HepG2 (cell line): ENCODE data around the gene ZNF48. TPM values are rescaled to one million over a fixed set of nuclear protein-coding genes. Genes with fewer than 3 reads are reported as not detected.

Experiments
- EEA1 ChIP-seq: sonication (generic); formaldehyde crosslinking; IDR thresholded peaks from 2 replicates; pipeline ENCODE4 v1.5.1; 2020; ENCODE audit warnings: mild to moderate bottlenecking, missing genetic modification reagents, borderline replicate concordance
- FOXO1 ChIP-seq: sonication (generic); formaldehyde crosslinking; IDR thresholded peaks from 2 replicates; pipeline ENCODE4 v1.4.0; 2020; ENCODE audit warnings: missing genetic modification reagents
- FUBP1 ChIP-seq: sonication (generic); formaldehyde crosslinking; IDR thresholded peaks from 2 replicates; pipeline ENCODE4 v1.5.1; 2020; ENCODE audit warnings: missing genetic modification reagents, mild to moderate bottlenecking, borderline replicate concordance
- GPBP1L1 ChIP-seq: sonication (generic); formaldehyde crosslinking; IDR thresholded peaks from 2 replicates; pipeline ENCODE4 v1.5.0; 2020; ENCODE audit warnings: mild to moderate bottlenecking, missing genetic modification reagents
- MAX ChIP-seq: IDR thresholded peaks from 2 replicates; pipeline ENCODE4 v1.6.1; 2012; ENCODE audit warnings: inconsistent platforms
- MLX ChIP-seq: IDR thresholded peaks from 2 replicates; pipeline ENCODE4 v1.6.1; 2016
- SMAD9 ChIP-seq: sonication (generic); formaldehyde crosslinking; IDR thresholded peaks from 2 replicates; pipeline ENCODE4 v1.5.1; 2020; ENCODE audit warnings: mild to moderate bottlenecking, missing genetic modification reagents
- SNAPC4 ChIP-seq: sonication (generic); formaldehyde crosslinking; IDR thresholded peaks from 2 replicates; pipeline ENCODE4 v1.4.0; 2020; ENCODE audit warnings: mild to moderate bottlenecking, missing genetic modification reagents
- SPEN ChIP-seq: sonication (generic); formaldehyde crosslinking; IDR thresholded peaks from 2 replicates; pipeline ENCODE4 v1.5.1; 2020; ENCODE audit warnings: low read depth, mild to moderate bottlenecking, missing genetic modification reagents
- TAF1 ChIP-seq: sonication (generic); formaldehyde crosslinking; IDR thresholded peaks from 2 replicates; pipeline ENCODE4 v1.4.0; 2020; ENCODE audit warnings: missing genetic modification reagents
- TCF12 ChIP-seq, 2 experiments: fragments of 450-650 bp in 1 of 2; sonication (generic) in 1 of 2; formaldehyde crosslinking in 1 of 2; IDR thresholded peaks; 2 replicates each; pipeline versions ENCODE4 v1.6.1 to v1.8.0; 2017 to 2022; ENCODE audit warnings: antibody characterized with exemption in 1 of 2, mild to moderate bottlenecking in 1 of 2, missing genetic modification reagents in 1 of 2, moderate library complexity in 1 of 2
- TEF ChIP-seq: sonication (generic); formaldehyde crosslinking; IDR thresholded peaks from 2 replicates; pipeline ENCODE4 v1.5.0; 2020; ENCODE audit warnings: missing genetic modification reagents
- ZBTB3 ChIP-seq: sonication (generic); formaldehyde crosslinking; IDR thresholded peaks from 2 replicates; pipeline ENCODE4 v1.4.0; 2020; ENCODE audit warnings: low read depth, mild to moderate bottlenecking, moderate library complexity, missing genetic modification reagents, borderline replicate concordance
- ZNF296 ChIP-seq: sonication (generic); formaldehyde crosslinking; conservative IDR thresholded peaks from 2 replicates; pipeline ENCODE4 v1.5.0; 2020; ENCODE audit warnings: mild to moderate bottlenecking, missing genetic modification reagents
- ZNF431 ChIP-seq: sonication (generic); formaldehyde crosslinking; IDR thresholded peaks from 2 replicates; pipeline ENCODE4 v1.9.0; 2022; ENCODE audit warnings: missing genetic modification reagents, low read depth, mild to moderate bottlenecking, borderline replicate concordance
- ZNF607 ChIP-seq: sonication (generic); formaldehyde crosslinking; IDR thresholded peaks from 2 replicates; pipeline ENCODE4 v1.5.1; 2020; ENCODE audit warnings: missing genetic modification reagents, mild to moderate bottlenecking, borderline replicate concordance
- ZNF619 ChIP-seq: sonication (generic); formaldehyde crosslinking; IDR thresholded peaks from 2 replicates; pipeline ENCODE4 v1.4.0; 2020; ENCODE audit warnings: mild to moderate bottlenecking, missing genetic modification reagents
- ZNF790 ChIP-seq: sonication (generic); formaldehyde crosslinking; IDR thresholded peaks from 2 replicates; pipeline ENCODE4 v1.8.0; 2022; ENCODE audit warnings: missing genetic modification reagents, mild to moderate bottlenecking, borderline replicate concordance
- polyA plus RNA-seq, 8 experiments: library from polyadenylated mRNA; depleted of rRNA in 3 of 8; stranded (reverse) in 7 of 8; unstranded in 1 of 8; fragments of >200 nt; fragmentation: Illumina TruSeq in 4 of 8; extraction: Trizol in 4 of 8; gene quantifications; 2 replicates each; pipeline versions ENCODE4 v1.2.1 to v1.2.3, GENCODE V29; 2011 to 2016; ENCODE audit warnings: low read depth in 4 of 8, missing spikeins in 1 of 8, mixed read lengths in 1 of 8; ENCODE audit not compliant: insufficient read depth in 1 of 8
- total RNA-seq, 5 experiments: library from RNA; depleted of rRNA; stranded (reverse); fragments of >200 nt; fragmentation: Illumina TruSeq; extraction: Trizol; gene quantifications; 2 replicates each; pipeline ENCODE4 v1.2.3, GENCODE V29; 2016; ENCODE audit warnings: low read depth in 1 of 5

The ZNF48 gene
- total and polyA plus RNA-seq, 2 of the 13 experiments (the other 11 are each of a cell fraction or from before 2014, with no cell fraction given), result 9.9 to 12.3 TPM

DNA sequence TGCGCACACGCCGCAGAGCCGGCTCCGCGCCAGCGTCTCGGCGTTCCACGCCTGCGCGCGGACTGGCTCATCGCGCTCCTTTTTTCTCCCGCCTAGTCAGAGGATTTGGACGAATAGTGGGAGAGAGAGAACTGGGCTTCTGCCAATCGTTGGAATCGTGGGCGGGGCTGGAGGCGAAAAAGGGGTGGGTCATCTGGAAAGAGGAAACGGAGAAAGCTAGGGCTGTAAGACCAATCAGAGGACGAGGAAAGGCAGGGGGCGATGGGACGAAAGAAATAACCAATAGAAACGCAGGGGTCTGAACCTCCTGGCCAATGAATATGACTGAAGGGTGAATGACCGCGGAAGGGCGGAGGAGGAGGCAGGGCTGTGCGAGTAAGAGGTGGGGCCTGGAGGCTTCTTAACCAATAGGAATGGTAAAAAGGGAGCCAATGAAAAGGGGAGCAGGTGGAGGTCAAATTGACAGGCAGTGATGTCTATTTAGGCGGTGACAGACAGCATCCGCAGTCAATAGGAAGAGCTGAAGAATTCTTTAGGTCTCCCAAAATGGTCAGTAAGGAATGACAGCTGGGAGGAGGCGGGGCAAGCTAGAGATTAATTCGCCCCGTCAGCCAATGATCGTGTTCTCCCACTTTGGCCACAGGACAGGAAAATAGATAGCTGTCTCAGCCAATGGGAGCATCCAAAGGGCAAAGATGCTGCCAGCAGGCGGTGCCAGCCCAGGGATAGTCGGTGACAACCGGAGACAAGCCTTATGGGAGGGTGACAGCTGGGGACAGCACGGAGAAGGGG is 24.6 kb upstream of the ZNF48 start, which contains the start of gene TBC1D10B (continued):
- no peak for TF ChIP-seq TCF12 (IDR thresholded peaks at IDR 0.05)
- no peak for TF ChIP-seq TCF12 (CRISPR knock-in tag; IDR thresholded peaks at IDR 0.05)
- no peak for TF ChIP-seq SMAD9 (CRISPR knock-in tag)
- peak; percentile 51 for TF ChIP-seq TAF1 (CRISPR knock-in tag)
- TF ChIP-seq SPEN (CRISPR knock-in tag), result 0 out of 2 replicates have a peak, but pooled peaks have one; percentile 14
- TF ChIP-seq SNAPC4 (CRISPR knock-in tag), result no peak
- no peak for TF ChIP-seq ZBTB3 (CRISPR knock-in tag)
- no peak; the same call in 1 of the 2 replicates for TF ChIP-seq FOXO1 (CRISPR knock-in tag)
- TF ChIP-seq EEA1, result no peak
- no peak for TF ChIP-seq GPBP1L1 (CRISPR knock-in tag)
- TF ChIP-seq TEF (CRISPR knock-in tag), result no peak
- no peak for TF ChIP-seq ZNF619 (CRISPR knock-in tag)
- TF ChIP-seq ZNF296 (CRISPR knock-in tag), result no peak
- TF ChIP-seq MLX (CRISPR knock-in tag), result no peak
- no peak for TF ChIP-seq ZNF607 (CRISPR knock-in tag)
- no peak for TF ChIP-seq ZNF431
- no peak for TF ChIP-seq ZNF790 (CRISPR knock-in tag)
- no peak for TF ChIP-seq FUBP1 (CRISPR knock-in tag)
- 0 out of 2 replicates have a peak, but pooled peaks have one; percentile 16 for TF ChIP-seq MAX
